GM19099 (cell line): Measurements from ENCODE around the gene PLET1.

Source experiments
- POLR2A ChIP-seq: IDR thresholded peaks from 3 replicates; pipeline ENCODE4 v1.6.1; 2011; ENCODE audit warnings: low read depth; ENCODE audit not compliant: insufficient read length; ENCODE audit errors: extremely low read depth

Gene PLET1

DNA sequence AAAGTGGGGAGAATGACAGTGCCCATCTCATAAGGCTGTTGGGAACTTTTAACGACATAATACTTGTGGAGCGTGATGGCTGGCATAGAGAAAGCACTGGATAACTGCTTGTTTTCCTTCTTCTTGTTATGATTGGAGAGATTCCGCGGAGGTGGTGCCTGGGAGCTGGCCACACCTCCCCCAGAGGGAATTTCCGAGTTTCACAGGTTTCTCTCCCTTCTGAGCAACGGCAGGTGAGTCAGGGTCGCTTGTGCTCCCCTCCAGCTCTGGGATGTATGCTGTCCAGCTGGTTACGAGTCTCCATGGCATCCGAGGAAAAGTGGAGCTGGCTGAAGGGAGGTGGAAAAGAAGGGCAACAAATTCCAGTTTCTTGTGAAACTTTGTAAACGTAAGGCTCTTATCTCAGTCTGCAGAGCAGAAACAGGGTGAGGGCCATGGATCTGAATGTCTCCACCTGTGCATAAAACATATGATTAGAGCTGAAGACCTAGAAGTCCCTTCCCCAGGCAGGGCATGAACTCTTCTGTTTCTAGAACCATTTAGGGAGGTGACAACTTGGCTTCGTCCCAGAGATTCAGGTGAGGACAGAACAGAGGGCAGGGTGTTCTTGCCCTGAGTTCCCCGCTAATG lies 10.0 kb upstream of the PLET1 start:
- no peak for TF ChIP-seq POLR2A

DNA sequence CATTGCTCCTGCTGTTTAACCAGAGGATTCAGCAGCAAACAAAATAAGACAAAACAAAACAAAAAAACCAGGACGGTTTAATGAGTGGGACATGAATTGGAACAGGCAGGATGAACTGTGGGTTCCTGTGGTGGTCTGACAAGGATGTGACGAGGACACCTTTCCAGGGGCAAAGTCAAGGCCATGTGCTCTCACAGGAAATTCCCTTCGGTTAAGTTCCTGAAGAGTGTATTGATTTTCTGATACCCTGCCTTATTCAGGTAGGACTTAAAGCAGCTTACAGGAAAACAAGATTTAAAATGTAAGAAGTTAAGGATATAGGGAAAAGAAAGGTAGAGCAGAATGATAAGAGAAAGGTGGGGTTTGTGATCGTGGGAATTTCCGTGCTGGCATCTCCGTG lies 8.5 kb upstream of the PLET1 start:
- no peak for TF ChIP-seq POLR2A

DNA sequence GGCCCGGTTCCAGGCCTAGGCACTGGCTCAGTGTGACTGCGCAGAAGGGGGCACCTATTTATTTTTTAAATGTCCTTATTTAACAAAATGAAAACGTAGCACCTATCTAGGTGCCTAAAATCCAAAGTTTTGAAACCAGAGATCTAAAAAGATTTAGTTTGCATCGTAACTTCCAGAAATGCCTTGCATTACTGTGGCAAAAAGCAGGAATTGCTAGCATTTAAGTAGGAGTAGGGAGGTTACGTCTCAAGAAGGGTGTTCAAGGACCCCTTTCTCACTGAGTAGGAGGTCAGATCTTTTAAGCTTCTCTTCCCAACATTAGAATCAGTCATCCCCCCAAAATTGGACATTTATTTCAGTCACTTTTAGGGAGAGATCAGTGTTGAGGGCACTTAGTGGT lies 7.7 kb upstream of the PLET1 start:
- TF ChIP-seq POLR2A: no peak

DNA sequence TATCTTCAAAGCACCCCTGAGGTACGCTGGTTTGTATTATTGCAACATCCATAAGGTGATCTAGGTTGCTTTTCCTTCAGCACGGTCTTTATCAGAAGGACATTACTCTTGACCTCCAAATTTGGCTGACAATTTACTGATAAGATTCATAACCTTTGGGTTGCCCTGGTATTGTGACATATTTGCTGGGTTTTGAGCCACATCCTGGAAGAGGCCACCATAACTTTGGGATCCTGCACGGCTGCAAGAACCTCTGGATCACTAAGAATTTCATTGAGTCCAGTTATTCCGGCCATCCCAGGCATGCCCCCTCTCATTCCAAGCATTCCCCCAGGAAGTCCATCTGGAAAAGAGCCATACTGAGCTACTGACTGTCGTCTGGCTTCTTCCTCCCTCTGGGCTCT lies 6.5 kb upstream of the PLET1 start:
- no peak for TF ChIP-seq POLR2A

DNA sequence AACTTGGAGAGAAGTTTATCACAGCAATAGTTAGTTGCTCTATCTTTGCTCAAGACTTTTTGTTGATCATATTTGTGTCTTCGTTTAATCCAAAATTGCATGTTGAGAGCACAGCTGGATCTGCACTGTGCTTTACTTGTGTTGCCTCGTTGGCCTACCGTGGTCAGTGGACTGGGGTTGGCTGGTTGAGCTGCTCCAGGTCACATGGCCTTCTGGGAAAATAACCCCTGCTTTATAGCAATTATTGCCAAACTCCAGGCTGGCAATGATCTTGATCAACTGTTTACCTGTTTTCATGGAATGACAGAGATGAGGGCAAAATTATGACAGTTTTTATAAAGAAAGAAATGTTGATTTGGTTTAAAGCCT lies 5.7 kb upstream of the PLET1 start:
- TF ChIP-seq POLR2A: no peak

DNA sequence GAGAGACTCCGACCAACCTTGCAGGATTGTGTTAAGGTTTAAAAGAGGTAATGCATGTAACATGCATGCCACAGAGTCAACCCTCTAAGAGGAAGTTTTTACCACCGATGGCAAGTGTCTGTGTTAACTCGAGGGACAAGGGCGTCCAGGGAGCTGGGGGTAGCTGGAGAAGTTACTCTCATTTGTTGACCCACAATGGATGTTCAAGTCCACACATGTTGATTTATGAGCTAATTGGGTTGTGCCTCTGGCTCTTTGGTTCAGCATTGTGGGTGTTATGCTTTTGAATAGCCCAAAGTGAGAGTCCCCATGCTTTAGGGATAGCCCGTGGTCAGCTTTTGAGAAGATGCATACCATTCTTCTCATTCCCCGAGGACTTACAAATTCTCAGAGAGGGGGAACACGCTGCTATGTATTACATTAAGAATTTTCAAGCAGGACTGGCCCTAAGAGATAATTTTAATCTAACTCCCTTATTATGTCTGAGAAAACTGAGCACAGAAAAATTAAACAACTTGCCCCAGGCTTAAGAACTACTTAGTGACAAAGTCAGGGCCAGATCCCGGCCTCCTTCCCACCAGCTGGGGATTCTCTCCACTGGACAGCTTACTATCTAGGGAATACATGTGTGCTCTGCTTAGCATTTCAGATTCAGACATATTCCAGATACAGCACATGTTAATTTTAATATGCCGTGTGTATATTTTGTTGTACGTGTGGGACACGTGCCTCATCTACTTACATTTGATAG lies 5.2 kb upstream of the PLET1 start:
- TF ChIP-seq POLR2A: no peak

DNA sequence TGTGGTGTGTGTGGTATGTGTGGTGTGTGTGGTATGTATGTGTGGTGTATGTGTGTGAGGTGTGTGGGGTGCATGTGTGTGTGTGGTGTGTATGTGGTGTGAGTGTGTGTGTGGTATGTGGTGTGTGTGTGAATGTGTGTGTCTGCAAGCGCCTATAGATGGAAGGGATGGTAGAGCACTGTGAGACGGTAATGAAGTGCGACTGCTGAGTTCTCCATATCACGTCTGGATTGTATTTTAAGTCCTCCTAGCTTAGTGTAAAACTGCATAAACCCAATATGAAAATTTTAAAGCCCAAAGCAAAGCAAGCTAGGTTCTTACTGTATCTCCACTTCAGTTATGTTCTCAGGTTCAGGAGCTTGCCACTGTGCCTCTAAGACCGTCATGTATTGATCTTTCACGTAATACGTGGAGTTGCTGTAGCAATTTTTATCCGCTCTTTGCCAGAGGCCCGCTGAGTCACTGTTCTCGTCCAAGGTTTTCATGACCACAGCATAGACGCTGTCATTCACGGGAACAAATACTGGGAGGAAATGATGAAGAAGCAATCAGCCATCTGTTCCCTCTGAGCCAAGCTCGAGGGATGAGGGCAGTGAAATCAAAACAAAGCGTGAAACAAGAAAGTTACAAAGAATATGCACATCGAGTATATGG lies 5.5 kb downstream of the PLET1 start:
- TF ChIP-seq POLR2A: no peak

DNA sequence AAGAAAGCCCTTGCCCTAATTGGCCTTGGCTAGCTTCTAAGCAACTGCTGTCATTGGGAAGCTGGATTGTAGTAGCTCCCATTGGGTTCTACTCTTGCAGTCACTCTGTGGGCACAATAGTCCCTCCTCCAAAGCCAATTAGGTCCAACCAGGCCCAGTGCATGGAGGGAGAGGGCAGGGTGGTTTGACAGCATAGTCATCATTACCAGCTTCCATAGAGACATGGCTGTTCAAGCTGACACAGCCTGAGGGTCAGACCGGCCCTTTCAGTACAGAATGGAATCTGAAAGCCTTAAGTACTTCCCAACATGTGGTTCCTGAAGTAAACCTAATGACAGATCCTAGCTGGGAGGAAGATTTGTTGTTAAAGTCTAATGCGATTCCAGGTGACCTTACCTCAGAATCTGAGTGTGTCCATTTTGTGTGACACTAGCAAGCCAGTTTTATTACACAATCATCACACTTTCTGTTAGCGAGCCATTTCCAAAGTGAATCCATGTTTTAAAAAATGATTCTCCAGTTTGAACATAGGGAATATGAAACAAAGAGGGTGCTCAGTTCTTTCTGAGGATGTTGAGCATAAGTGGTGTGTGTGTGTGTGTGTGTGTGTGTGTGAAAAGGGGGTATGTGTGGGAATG lies 6.9 kb downstream of the PLET1 start:
- TF ChIP-seq POLR2A: no peak

DNA sequence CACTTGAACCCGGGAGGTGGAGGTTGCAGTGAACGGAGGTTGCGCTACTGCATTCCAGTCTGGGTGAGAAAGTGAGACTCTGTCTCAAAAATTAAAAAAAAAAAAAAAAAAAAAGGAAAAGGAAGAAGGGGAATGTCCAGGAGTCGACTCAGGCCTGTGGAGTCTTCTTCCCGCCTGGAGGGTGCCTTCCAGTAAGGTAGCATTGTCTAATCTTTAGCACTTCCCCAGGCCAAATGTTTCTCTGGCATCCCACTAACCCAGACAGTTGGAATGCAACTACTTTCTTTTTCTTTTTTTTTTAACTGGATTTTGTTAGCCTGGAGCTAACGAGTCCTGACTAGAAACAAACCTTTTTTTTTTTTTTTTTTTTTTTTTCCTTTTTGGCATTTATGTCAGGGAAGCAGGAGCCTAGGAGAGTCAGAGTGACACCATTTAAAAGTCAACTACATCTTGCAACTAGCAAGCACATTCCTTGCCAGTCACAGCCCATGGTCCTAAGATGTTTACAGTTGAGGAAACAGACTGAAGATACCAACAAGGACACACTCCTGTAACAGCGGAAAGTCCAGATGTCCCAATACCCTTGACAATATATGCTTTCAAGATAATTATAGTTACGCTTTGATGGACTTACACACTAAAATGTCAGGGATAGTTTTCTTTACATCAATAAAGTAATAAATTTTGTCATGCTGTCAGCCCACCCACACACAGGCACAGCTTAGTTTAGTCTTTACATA lies 10.6 kb downstream of the PLET1 start:
- TF ChIP-seq POLR2A: no peak

DNA sequence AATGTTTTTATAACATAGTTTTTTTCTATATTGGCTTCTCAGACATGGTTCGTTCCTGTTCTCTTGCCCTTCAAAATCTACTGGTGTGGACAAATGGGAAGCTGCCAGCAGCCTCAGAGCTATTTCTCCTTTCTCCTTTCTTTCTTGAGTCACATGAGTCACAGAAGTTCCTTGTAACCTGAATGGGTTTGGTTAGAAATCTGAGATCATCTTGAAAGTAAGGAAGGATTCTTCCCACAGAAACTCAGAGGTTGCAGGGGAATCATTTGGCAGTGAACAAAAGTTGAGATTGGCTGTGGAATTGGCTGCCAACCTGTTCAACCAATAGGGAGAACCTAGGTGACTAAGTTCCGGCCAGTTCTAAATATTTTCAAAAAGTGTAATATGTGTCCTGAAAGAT lies 12.5 kb downstream of the PLET1 start:
- TF ChIP-seq POLR2A: no peak

DNA sequence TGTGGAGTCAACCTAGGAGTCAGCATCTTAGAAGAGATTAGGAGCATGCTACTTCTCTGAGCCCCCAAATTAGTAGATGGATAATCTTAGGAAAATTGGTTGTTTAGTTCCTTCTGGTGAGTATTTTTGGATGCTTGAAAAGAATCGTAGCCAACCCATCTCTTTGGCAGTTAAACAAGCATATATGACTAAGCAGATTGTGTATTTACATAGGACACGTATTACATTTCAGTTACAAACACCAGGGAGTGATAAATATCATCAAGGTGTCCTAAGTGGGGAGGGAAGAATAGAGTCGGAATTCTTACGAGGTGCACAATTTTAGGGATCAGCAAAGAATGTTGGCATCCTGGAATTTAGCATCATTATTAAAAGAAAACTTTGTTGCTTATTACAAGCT lies 13.5 kb downstream of the PLET1 start:
- no peak for TF ChIP-seq POLR2A

DNA sequence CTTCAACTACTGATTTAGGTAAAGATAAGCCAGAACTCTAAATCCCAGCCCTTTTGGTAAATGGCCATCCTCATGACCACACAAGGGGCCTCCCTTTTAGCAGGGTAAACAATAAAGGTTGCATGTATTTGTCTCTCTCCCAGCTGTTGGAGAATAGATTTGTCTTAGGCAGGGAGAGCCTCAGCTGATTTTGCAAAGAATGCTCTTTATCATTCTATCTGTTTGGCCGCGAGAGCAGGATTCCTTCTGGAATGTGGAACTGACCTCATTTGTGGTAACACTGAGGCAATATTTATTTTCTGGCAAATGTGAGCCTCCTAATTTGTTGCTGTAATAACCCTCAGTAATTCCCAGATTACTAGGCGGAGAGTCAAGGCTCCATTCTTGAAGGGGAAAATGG lies 19.2 kb downstream of the PLET1 start:
- TF ChIP-seq POLR2A: no peak

DNA sequence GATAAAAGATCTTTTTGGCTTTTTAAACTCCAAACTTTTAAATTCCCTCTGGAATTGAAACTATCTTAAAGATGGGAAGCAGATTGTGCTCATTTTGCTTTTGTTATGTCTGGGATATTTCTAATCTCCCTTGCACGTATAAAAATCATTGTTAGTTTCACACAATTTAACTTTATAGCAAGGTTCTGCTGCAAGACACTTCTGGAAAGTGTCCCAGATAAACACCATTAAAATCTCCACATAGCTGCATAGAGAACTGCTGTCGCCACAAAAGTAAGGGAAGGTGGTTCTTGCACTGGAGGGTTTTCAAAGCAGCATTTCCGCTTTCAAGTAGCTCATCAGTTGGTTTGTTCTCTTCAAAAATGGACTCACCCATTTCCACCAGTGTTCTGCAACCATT lies 22.6 kb downstream of the PLET1 start:
- TF ChIP-seq POLR2A: no peak

DNA sequence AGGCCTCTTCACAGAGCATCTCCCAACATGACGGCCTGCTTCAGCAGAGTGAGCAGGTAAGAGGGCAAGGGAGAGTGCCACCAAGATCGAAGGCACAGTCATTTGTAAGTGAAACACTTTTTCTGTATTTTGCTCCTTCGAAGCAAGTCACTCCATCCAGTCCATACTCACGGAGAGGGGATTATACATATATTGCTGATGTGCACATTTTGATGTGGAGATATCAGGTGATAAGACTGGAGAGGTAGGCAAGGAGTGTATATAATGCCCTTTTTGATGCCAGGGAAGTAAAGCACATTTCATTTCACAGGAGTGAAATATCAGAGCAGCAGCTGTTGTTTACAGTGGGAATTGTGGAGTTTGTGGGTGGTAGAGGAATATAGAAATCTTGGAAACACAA lies 23.2 kb downstream of the PLET1 start:
- TF ChIP-seq POLR2A: no peak

DNA sequence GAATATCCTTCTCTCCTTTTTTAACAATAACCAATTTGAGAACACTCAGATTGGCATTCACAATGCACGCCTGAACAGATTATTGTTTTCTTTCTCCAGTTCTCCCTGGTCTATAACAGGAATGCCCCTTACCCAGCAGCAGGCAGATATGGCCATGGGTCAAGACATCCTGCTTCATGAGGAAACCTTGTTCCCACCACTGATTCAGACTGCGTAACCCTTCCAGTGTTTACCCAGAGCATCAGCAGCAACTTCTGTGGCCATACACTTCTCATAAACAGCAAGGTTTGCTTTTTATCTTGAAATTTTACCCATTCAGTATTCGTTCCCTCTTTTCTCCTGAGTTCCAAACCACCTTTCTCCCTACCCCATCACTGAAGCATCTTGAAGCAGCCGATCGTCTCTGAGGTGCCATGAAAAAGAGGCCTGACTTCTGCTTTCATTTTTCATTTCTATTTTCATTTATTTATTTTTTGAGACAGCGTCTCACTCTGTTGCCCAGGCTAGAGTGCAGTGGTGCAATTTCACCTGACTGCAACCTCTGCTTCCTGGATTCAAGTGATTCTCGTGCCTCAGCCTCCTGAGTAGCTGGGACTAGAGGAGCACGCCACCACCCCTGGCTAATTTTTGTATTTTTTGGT lies 24.8 kb downstream of the PLET1 start:
- TF ChIP-seq POLR2A: no peak

DNA sequence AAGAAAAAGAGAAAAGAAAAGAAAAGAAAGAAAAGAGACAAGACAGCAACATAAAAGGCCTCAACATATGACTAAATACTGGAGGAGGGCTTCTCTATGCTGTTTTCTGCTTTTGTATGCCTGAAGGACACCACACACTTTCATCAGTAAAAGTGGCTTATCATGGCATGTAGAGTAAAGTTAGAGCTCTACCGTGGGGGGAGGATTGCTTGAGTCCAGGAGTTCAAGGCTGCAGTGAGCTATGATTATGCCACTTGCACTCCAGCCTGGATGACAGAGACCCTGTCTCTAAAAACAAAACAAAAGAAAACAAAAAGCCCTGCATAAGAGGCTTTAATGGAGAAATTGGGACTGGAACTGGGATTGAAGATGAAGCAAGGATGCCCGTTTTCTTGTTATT lies 28.7 kb downstream of the PLET1 start:
- no peak for TF ChIP-seq POLR2A
